Measurements from ENCODE around the gene LRMDA.

Gene LRMDA

DNA sequence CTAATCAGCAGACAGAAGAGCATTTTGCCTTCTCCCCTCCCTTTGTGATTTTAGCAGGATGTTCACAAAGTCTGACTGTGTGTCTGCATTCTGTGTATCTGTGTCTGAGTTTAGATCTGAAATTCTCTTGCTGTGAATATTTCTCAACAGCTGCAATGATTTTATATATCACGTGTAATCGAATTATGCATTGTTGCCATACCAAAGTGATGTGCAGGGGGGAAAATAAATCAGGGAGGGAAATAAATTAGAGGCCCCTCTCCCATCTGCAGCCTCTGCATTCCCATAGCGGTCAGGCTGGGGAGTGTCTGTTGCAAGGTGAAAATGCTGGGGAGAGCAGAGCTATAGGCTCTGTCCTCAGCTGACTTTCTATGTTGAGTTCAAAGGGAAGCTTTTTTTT is 209.0 kb downstream of the LRMDA start:
- Mint-ChIP-seq H3K9me3 (no peaks in the 10 kb centered on the region), H3K27ac (peak overlapping the region in 2 of 3 experiments; percentile 39 to 48), H3K36me3 (ENCODE audit: low read depth) (no peaks in the 10 kb centered on the region), H3K4me3 (no peak overlapping the region), H3K27me3 (ENCODE audit: low read depth) (peaks cover 27% of the 10 kb centered on the region), H3K4me1 (peaks cover 59% of the 10 kb centered on the region)
- TF ChIP-seq, protein P1, sequence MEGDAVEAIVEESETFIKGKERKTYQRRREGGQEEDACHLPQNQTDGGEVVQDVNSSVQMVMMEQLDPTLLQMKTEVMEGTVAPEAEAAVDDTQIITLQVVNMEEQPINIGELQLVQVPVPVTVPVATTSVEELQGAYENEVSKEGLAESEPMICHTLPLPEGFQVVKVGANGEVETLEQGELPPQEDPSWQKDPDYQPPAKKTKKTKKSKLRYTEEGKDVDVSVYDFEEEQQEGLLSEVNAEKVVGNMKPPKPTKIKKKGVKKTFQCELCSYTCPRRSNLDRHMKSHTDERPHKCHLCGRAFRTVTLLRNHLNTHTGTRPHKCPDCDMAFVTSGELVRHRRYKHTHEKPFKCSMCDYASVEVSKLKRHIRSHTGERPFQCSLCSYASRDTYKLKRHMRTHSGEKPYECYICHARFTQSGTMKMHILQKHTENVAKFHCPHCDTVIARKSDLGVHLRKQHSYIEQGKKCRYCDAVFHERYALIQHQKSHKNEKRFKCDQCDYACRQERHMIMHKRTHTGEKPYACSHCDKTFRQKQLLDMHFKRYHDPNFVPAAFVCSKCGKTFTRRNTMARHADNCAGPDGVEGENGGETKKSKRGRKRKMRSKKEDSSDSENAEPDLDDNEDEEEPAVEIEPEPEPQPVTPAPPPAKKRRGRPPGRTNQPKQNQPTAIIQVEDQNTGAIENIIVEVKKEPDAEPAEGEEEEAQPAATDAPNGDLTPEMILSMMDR (IDR thresholded peaks at IDR 0.05; ENCODE audit: unreplicated experiment in 3 of 3), result no peak

DNA sequence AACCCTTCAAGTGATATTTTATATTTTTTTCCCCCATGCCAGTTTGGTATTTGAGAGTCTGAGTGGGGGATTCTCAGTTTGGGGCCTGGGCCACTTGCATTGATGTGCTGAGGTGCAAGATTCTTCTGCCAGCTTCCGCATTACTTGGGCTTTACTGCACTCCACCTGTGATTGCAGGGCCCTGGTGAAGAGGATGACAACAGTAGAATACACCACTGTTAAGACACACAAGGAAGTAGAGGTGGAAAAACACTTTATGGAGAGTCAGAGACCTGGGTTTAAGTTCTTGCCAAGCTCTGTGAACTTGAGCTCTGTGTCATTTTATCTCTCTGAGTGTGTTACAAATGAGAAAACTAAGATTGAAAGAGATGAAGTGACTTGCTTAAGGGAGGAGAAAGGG is 209.4 kb downstream of the LRMDA start:
- Mint-ChIP-seq H3K4me1 (peaks cover 63% of the 10 kb centered on the region), H3K27ac (peak overlapping the region in 1 of 3 experiments; percentile 65), H3K9me3 (no peaks in the 10 kb centered on the region), H3K4me3 (no peak overlapping the region), H3K27me3 (ENCODE audit: low read depth) (peaks cover 32% of the 10 kb centered on the region), H3K36me3 (ENCODE audit: low read depth) (no peaks in the 10 kb centered on the region)
- TF ChIP-seq, protein P1 (IDR thresholded peaks at IDR 0.05; ENCODE audit: unreplicated experiment in 3 of 3), result no peak

DNA sequence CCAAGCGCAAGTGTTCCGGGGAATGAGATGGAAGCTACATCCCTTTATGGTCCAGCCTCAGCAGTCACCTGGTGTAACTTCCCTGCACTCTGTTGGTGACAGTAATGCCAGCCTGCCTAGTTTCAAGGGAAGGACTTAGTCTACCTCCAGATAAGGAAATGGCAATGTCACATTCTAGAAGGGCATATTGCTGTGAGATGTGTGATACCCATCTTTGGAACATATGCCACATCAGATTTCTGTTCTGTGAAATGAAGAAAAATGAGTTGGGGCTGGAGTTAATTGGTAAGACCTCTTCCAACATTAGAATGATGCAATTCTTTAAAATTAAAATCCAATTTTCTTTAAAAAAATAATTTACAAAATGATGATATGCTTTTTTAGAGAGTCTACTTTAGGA is 212.0 kb downstream of the LRMDA start:
- Mint-ChIP-seq H3K36me3 (ENCODE audit: low read depth) (no peaks in the 10 kb centered on the region), H3K4me3 (no peak overlapping the region), H3K4me1 (peaks cover 63% of the 10 kb centered on the region), H3K9me3 (no peaks in the 10 kb centered on the region), H3K27ac (no peak overlapping the region), H3K27me3 (ENCODE audit: low read depth) (peaks cover 19% of the 10 kb centered on the region)
- TF ChIP-seq, protein P1 (IDR thresholded peaks at IDR 0.05; ENCODE audit: unreplicated experiment in 3 of 3), result no peak

DNA sequence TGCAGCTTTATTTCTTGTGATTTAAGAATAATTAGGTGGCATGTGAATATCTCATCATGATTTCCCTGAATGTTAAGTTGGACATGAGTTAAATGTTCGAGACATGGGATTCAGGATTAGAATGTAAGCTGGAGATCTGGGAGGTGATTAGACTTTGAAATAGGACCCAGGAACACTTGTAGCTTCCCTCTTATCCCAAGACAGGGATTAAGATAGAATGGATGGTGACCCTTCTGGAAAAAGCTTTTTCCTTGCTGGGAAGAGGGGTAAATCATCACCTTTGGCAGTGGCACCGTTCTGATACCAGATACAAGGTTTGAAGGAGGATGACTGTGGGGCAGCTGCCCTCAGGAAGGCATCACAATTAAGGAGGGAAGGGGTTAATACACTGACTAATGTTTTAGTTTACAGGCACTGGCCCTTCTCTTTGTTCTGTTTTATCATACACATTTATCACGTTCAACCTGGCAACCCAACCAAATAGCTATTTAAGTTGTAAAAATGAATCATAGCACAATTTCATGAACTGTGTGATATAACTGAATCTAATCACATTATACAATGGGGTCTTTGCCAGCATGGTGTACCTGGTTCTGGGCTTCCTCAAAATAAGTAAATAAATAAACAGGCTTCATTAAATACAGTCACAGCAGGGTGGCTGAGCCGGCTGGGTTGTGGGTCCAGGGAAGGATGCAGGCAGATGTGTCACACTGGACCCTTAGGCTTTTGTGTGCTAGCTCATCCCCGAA is 212.7 kb downstream of the LRMDA start:
- Mint-ChIP-seq H3K36me3 (ENCODE audit: low read depth) (no peaks in the 10 kb centered on the region), H3K4me3 (no peak overlapping the region), H3K27ac (no peak overlapping the region), H3K4me1 (peaks cover 58% of the 10 kb centered on the region), H3K9me3 (no peaks in the 10 kb centered on the region), H3K27me3 (ENCODE audit: low read depth) (peaks cover 19% of the 10 kb centered on the region)
- TF ChIP-seq, protein P1 (IDR thresholded peaks at IDR 0.05; ENCODE audit: unreplicated experiment in 3 of 3), result no peak

DNA sequence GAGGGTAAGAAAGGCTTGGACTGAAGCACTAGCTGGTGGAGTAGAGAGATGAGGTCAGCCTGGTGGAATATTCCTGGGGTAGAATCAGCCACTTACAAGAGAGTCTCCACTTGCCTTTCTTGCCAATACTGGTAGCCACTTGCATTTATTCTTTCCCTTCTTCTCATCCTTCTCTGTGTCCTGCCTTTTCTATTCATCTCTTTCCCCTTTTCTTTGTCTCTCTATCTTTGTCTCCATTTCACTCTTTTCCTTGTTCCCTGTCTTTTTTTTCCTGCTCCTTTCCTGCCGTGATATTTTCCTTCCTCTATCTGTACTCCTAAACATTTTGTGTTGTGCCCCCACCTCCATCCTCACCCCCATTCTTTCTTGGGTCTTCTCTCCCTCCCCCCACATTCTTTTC is 214.3 kb downstream of the LRMDA start:
- H3K4me3 Mint-ChIP-seq, result no peak overlapping the region

More for the DNA sequence above, 214.3 kb downstream of the LRMDA start:
- H3K36me3 Mint-ChIP-seq (ENCODE audit: low read depth), result no peaks in the 10 kb centered on the region
- H3K27me3 Mint-ChIP-seq (ENCODE audit: low read depth), result peaks cover 11% of the 10 kb centered on the region
- H3K9me3 Mint-ChIP-seq, result no peaks in the 10 kb centered on the region
- TF ChIP-seq, protein P1 (IDR thresholded peaks at IDR 0.05; ENCODE audit: unreplicated experiment in 3 of 3), result no peak
- peaks cover 46% of the 10 kb centered on the region for H3K4me1 Mint-ChIP-seq
- peak overlapping the region in 2 of 3 experiments; percentile 70 to 77 for H3K27ac Mint-ChIP-seq
